ENCODE measurements around the gene POU2F3.

The POU2F3 gene

GRCh38 chr11:120233207-120233803 is 6.6 kb upstream of the POU2F3 start:
- Histone ChIP-seq H3K79me2 (ENCODE audit: control insufficient read depth, insufficient read depth, low read length, poor library complexity) (no peaks in the 10 kb centered on the region), H4K91ac (ENCODE audit: low read depth, low read length) (no peak overlapping the region), H3K9me3 (ENCODE audit: insufficient read depth, low read depth, low read length) (no peaks in the 10 kb centered on the region), H4K8ac (ENCODE audit: low read depth, low read length) (no peak overlapping the region), H3K4me2 (ENCODE audit: low read length) (no peak overlapping the region), H2BK5ac (ENCODE audit: low read depth, low read length, poor library complexity) (no peak overlapping the region), H3K4me3 (ENCODE audit: low read depth, low read length) (no peak overlapping the region), H4K12ac (ENCODE audit: low read depth, low read length) (no peak overlapping the region), H3K14ac (ENCODE audit: low read length) (no peak overlapping the region), H3K23ac (ENCODE audit: low read length) (no peak overlapping the region), H3K4ac (ENCODE audit: low read depth, low read length) (no peak overlapping the region), H3K36me3 (ENCODE audit: control insufficient read depth in 1 of 2, insufficient read depth in 2 of 2, low read length in 2 of 2) (no peaks in the 10 kb centered on the region), H3K27ac (ENCODE audit: low read depth, low read length) (no peak overlapping the region), H3K27me3 (ENCODE audit: insufficient read depth, low read length) (no peaks in the 10 kb centered on the region), H2AK5ac (ENCODE audit: low read length) (no peak overlapping the region), H2AFZ (ENCODE audit: insufficient read depth, low read length, poor library complexity) (no peak overlapping the region), H2BK12ac (ENCODE audit: low read length) (no peak overlapping the region), H3K4me1 (ENCODE audit: control insufficient read depth in 1 of 2, insufficient read depth in 2 of 2, low read length in 2 of 2) (peaks cover 5 to 6% of the 10 kb centered on the region in 2 experiments), H3K79me1 (ENCODE audit: low read length) (peaks cover 3% of the 10 kb centered on the region), H3K9ac (ENCODE audit: low read length) (no peak overlapping the region), H2BK120ac (ENCODE audit: insufficient read depth, low read length, poor library complexity) (no peak overlapping the region), H3K18ac (ENCODE audit: low read length) (no peak overlapping the region)
- DNase-seq, result no peak
- WGBS (ENCODE audit: extremely low coverage, insufficient coverage, insufficient read length), result no CpG with 5 or more reads among the region's 9 CpGs

GRCh38 chr11:120235024-120235628 is 4.8 kb upstream of the POU2F3 start:
- H4K12ac ChIP-seq (ENCODE audit: low read depth, low read length), result no peak overlapping the region
- no peak overlapping the region for H3K18ac ChIP-seq (ENCODE audit: low read length)
- H2AFZ ChIP-seq (ENCODE audit: insufficient read depth, low read length, poor library complexity), result no peak overlapping the region
- H3K79me2 ChIP-seq (ENCODE audit: control insufficient read depth, insufficient read depth, low read length, poor library complexity), result no peaks in the 10 kb centered on the region
- H3K4me2 ChIP-seq (ENCODE audit: low read length), result no peak overlapping the region
- H2BK5ac ChIP-seq (ENCODE audit: low read depth, low read length, poor library complexity), result no peak overlapping the region
- no peak overlapping the region for H2BK12ac ChIP-seq (ENCODE audit: low read length)
- no peak overlapping the region for H3K9ac ChIP-seq (ENCODE audit: low read length)
- peak overlapping the region; percentile 39 for H4K91ac ChIP-seq (ENCODE audit: low read depth, low read length)
- H3K27ac ChIP-seq (ENCODE audit: low read depth, low read length), result no peak overlapping the region
- DNase-seq, result peak; percentile 79 to 91
- H2BK120ac ChIP-seq (ENCODE audit: insufficient read depth, low read length, poor library complexity), result no peak overlapping the region
- WGBS (ENCODE audit: extremely low coverage, insufficient coverage, insufficient read length), result no CpG with 5 or more reads among the region's 8 CpGs
- no peaks in the 10 kb centered on the region for H3K36me3 ChIP-seq (ENCODE audit: control insufficient read depth in 1 of 2, insufficient read depth in 2 of 2, low read length in 2 of 2)
- no peak overlapping the region for H3K4ac ChIP-seq (ENCODE audit: low read depth, low read length)
- no peak overlapping the region for H3K4me3 ChIP-seq (ENCODE audit: low read depth, low read length)
- no peak overlapping the region for H3K23ac ChIP-seq (ENCODE audit: low read length)
- H4K8ac ChIP-seq (ENCODE audit: low read depth, low read length), result no peak overlapping the region
- H3K14ac ChIP-seq (ENCODE audit: low read length), result no peak overlapping the region
- H3K4me1 ChIP-seq (ENCODE audit: control insufficient read depth in 1 of 2, insufficient read depth in 2 of 2, low read length in 2 of 2), result peaks cover 7 to 8% of the 10 kb centered on the region in 2 experiments
- peaks cover 11% of the 10 kb centered on the region for H3K27me3 ChIP-seq (ENCODE audit: insufficient read depth, low read length)
- peaks cover 3% of the 10 kb centered on the region for H3K79me1 ChIP-seq (ENCODE audit: low read length)
- no peak overlapping the region for H2AK5ac ChIP-seq (ENCODE audit: low read length)
- H3K9me3 ChIP-seq (ENCODE audit: insufficient read depth, low read depth, low read length), result no peaks in the 10 kb centered on the region

GRCh38 chr11:120236169-120237107 is 3.5 kb upstream of the POU2F3 start:
- no peak overlapping the region for H2BK12ac ChIP-seq (ENCODE audit: low read length)
- no peak overlapping the region for H4K12ac ChIP-seq (ENCODE audit: low read depth, low read length)
- H2BK120ac ChIP-seq (ENCODE audit: insufficient read depth, low read length, poor library complexity), result no peak overlapping the region
- no peak for DNase-seq
- no peak overlapping the region for H4K8ac ChIP-seq (ENCODE audit: low read depth, low read length)
- H3K23ac ChIP-seq (ENCODE audit: low read length), result no peak overlapping the region
- no peak overlapping the region for H3K4ac ChIP-seq (ENCODE audit: low read depth, low read length)
- WGBS (ENCODE audit: extremely low coverage, insufficient coverage, insufficient read length), result no CpG with 5 or more reads among the region's 5 CpGs
- no peak overlapping the region for H3K4me2 ChIP-seq (ENCODE audit: low read length)
- peaks cover 17% of the 10 kb centered on the region for H3K27me3 ChIP-seq (ENCODE audit: insufficient read depth, low read length)
- H3K4me3 ChIP-seq (ENCODE audit: low read depth, low read length), result no peak overlapping the region
- H3K9ac ChIP-seq (ENCODE audit: low read length), result no peak overlapping the region
- H2AK5ac ChIP-seq (ENCODE audit: low read length), result no peak overlapping the region
- H3K79me1 ChIP-seq (ENCODE audit: low read length), result peaks cover 3% of the 10 kb centered on the region
- peaks cover 9% of the 10 kb centered on the region in 2 experiments for H3K4me1 ChIP-seq (ENCODE audit: control insufficient read depth in 1 of 2, insufficient read depth in 2 of 2, low read length in 2 of 2)
- no peaks in the 10 kb centered on the region for H3K9me3 ChIP-seq (ENCODE audit: insufficient read depth, low read depth, low read length)
- peak overlapping the region; percentile 39 for H4K91ac ChIP-seq (ENCODE audit: low read depth, low read length)
- H2AFZ ChIP-seq (ENCODE audit: insufficient read depth, low read length, poor library complexity), result no peak overlapping the region
- H2BK5ac ChIP-seq (ENCODE audit: low read depth, low read length, poor library complexity), result no peak overlapping the region
- no peak overlapping the region for H3K14ac ChIP-seq (ENCODE audit: low read length)
- H3K27ac ChIP-seq (ENCODE audit: low read depth, low read length), result peak overlapping the region; percentile 3
- H3K18ac ChIP-seq (ENCODE audit: low read length), result no peak overlapping the region
- H3K36me3 ChIP-seq (ENCODE audit: control insufficient read depth in 1 of 2, insufficient read depth in 2 of 2, low read length in 2 of 2), result no peaks in the 10 kb centered on the region
- no peaks in the 10 kb centered on the region for H3K79me2 ChIP-seq (ENCODE audit: control insufficient read depth, insufficient read depth, low read length, poor library complexity)

- H3K79me2 ChIP-seq (ENCODE audit: control insufficient read depth, insufficient read depth, low read length, poor library complexity), result no peaks in the 10 kb centered on the region
- H4K8ac ChIP-seq (ENCODE audit: low read depth, low read length), result no peak overlapping the region
- H4K12ac ChIP-seq (ENCODE audit: low read depth, low read length), result no peak overlapping the region
- no peak overlapping the region for H2BK12ac ChIP-seq (ENCODE audit: low read length)
- no peak overlapping the region for H2BK5ac ChIP-seq (ENCODE audit: low read depth, low read length, poor library complexity)
- H3K18ac ChIP-seq (ENCODE audit: low read length), result no peak overlapping the region
- H3K27ac ChIP-seq (ENCODE audit: low read depth, low read length), result no peak overlapping the region
- no peak overlapping the region for H3K4me2 ChIP-seq (ENCODE audit: low read length)
- H3K27me3 ChIP-seq (ENCODE audit: insufficient read depth, low read length), result peaks cover 17% of the 10 kb centered on the region
- peaks cover 3% of the 10 kb centered on the region for H3K79me1 ChIP-seq (ENCODE audit: low read length)
- H3K14ac ChIP-seq (ENCODE audit: low read length), result no peak overlapping the region
- no peak overlapping the region for H3K4ac ChIP-seq (ENCODE audit: low read depth, low read length)
- no peaks in the 10 kb centered on the region for H3K36me3 ChIP-seq (ENCODE audit: control insufficient read depth in 1 of 2, insufficient read depth in 2 of 2, low read length in 2 of 2)
- H3K23ac ChIP-seq (ENCODE audit: low read length), result no peak overlapping the region
- H3K9ac ChIP-seq (ENCODE audit: low read length), result no peak overlapping the region
- WGBS (ENCODE audit: extremely low coverage, insufficient coverage, insufficient read length), result no CpG with 5 or more reads among the region's 11 CpGs
- H3K4me3 ChIP-seq (ENCODE audit: low read depth, low read length), result no peak overlapping the region
- H2AFZ ChIP-seq (ENCODE audit: insufficient read depth, low read length, poor library complexity), result no peak overlapping the region
- DNase-seq, result no peak
- peaks cover 9% of the 10 kb centered on the region in 2 experiments for H3K4me1 ChIP-seq (ENCODE audit: control insufficient read depth in 1 of 2, insufficient read depth in 2 of 2, low read length in 2 of 2)
- H2AK5ac ChIP-seq (ENCODE audit: low read length), result no peak overlapping the region
- peaks cover 2% of the 10 kb centered on the region for H3K9me3 ChIP-seq (ENCODE audit: insufficient read depth, low read depth, low read length)
- no peak overlapping the region for H4K91ac ChIP-seq (ENCODE audit: low read depth, low read length)
- no peak overlapping the region for H2BK120ac ChIP-seq (ENCODE audit: insufficient read depth, low read length, poor library complexity)
Observed at GRCh38 chr11:120238968-120239620, 846 bp upstream of the POU2F3 start.
